Thyroid gland (tissue), 4 donors: ENCODE results near the gene AGFG2. TPM values are rescaled to one million over a fixed set of nuclear protein-coding genes. Genes with fewer than 3 reads are reported as not detected.
A peak's percentile ranks its signal among the peaks of the same experiment; 100 is the strongest.

Source experiments
- DNase-seq, 2 donors: peaks; one replicate each; pipeline ENCODE4 v3.0.0-alpha.2; 2019
- H3K27ac ChIP-seq, 3 donors: fragments of 200-600 bp; sonication (generic); 1 replicate in 2 of 3; 2 replicates in 1 of 3; pipeline ENCODE4 v1.5.1; 2016 to 2019; ENCODE audit warnings: mild to moderate bottlenecking in 1 of 3, moderate library complexity in 1 of 3
- H3K27me3 ChIP-seq: fragments of 200-600 bp; sonication (generic); one replicate; pipeline ENCODE4 v1.5.1; 2019
- H3K36me3 ChIP-seq, 2 donors: fragments of 200-600 bp; sonication (generic); one replicate each; pipeline ENCODE4 v1.5.1; 2016 to 2019
- H3K4me1 ChIP-seq, 2 donors: fragments of 200-600 bp; sonication (generic); one replicate each; pipeline ENCODE4 v1.5.1; 2017 to 2019
- H3K4me3 ChIP-seq, 3 donors: fragments of 200-600 bp; sonication (generic); replicated peaks in 1 of 3; 1 replicate in 2 of 3; 2 replicates in 1 of 3; pipeline ENCODE4 v1.5.1; 2016; ENCODE audit warnings: mild to moderate bottlenecking in 1 of 3
- H3K9me3 ChIP-seq: fragments of 200-600 bp; sonication (generic); one replicate; pipeline ENCODE4 v1.5.1; 2017
- CTCF ChIP-seq, 6 experiments: fragments of 200-600 bp in 3 of 6; fragments of 450-650 bp in 3 of 6; sonication (generic) in 3 of 6; IDR thresholded peaks; one replicate each; pipeline ENCODE4 v1.5.1; 2016 to 2019; ENCODE audit warnings: antibody characterized with exemption in 6 of 6, mild to moderate bottlenecking in 2 of 6, inconsistent platforms in 1 of 6, moderate library complexity in 1 of 6
- POLR2A ChIP-seq, 2 donors: fragments of 450-650 bp; IDR thresholded peaks; one replicate each; pipeline ENCODE4 v1.6.1; 2017; ENCODE audit warnings: antibody characterized with exemption in 2 of 2, mild to moderate bottlenecking in 2 of 2, moderate library complexity in 1 of 2
- WGBS, 2 donors: methylation state at CpG; one replicate each; pipeline ENCODE4 v1.1.5; 2017; 5-methylcytosine and 5-hydroxymethylcytosine counted together
- intact Hi-C: fragments of 100-400 bp; cut with DNase I; formaldehyde crosslinking; loops from one replicate; pipeline ENCODE4 v1.15.1; 2023
- total RNA-seq, 4 donors: library from RNA; depleted of rRNA; stranded (reverse); fragments of >200 nt; gene quantifications; one replicate each; pipeline ENCODE4 v1.2.3, GENCODE V29; 2016

The AGFG2 gene
- total RNA-seq, 4 donors from 2014 or later: 26.1 to 34.6 (median 28.0) TPM

- no peaks in the 10 kb centered on the region for H3K27me3 ChIP-seq
- H3K9me3 ChIP-seq: no peaks in the 10 kb centered on the region
- 92 to 94% methylated on average over 9 of the region's 9 CpGs for WGBS, 2 donors
- peaks cover 0 to 4% of the 10 kb centered on the region in 2 donors for H3K4me1 ChIP-seq
- no peak for DNase-seq
- intact Hi-C loops: no loop called here
- H3K4me3 ChIP-seq: no peak overlapping the region
- H3K36me3 ChIP-seq: no peaks in the 10 kb centered on the region
- TF ChIP-seq CTCF (IDR thresholded peaks at IDR 0.05) (no peak), POLR2A (IDR thresholded peaks at IDR 0.05) (no peak)
- H3K27ac ChIP-seq: no peak overlapping the region
Observed at GRCh38 chr7:100504887-100505611, 34.0 kb upstream of the AGFG2 start.

GRCh38 chr7:100506356-100506923 is 32.6 kb upstream of the AGFG2 start:
- no peaks in the 10 kb centered on the region for H3K27me3 ChIP-seq
- 45 to 63% methylated on average over 6 to 8 of the region's 8 CpGs for WGBS, 2 donors
- H3K4me1 ChIP-seq: peaks cover 0 to 4% of the 10 kb centered on the region in 2 donors
- no peak overlapping the region for H3K27ac ChIP-seq
- intact Hi-C loops: no loop called here
- H3K4me3 ChIP-seq: no peak overlapping the region
- no peak for DNase-seq
- no peak for TF ChIP-seq CTCF (IDR thresholded peaks at IDR 0.05)
- TF ChIP-seq POLR2A (IDR thresholded peaks at IDR 0.05): no peak
- no peaks in the 10 kb centered on the region for H3K9me3 ChIP-seq
- no peaks in the 10 kb centered on the region for H3K36me3 ChIP-seq

- Histone ChIP-seq H3K4me3 (no peak overlapping the region), H3K27ac (no peak overlapping the region), H3K27me3 (no peaks in the 10 kb centered on the region), H3K9me3 (no peaks in the 10 kb centered on the region), H3K36me3 (no peaks in the 10 kb centered on the region), H3K4me1 (peaks cover 0 to 4% of the 10 kb centered on the region in 2 donors)
- DNase-seq: peak; percentile 55 to 77
- intact Hi-C loops: no loop called here
- no peak for TF ChIP-seq CTCF (IDR thresholded peaks at IDR 0.05)
- TF ChIP-seq POLR2A (IDR thresholded peaks at IDR 0.05): peak in 1 of 2 donors; percentile 18
- WGBS, 2 donors: 45 to 57% methylated on average over 13 to 15 of the region's 15 CpGs
Observed at GRCh38 chr7:100509231-100509630, 29.8 kb upstream of the AGFG2 start.

GRCh38 chr7:100510437-100511239 is 28.4 kb upstream of the AGFG2 start:
- no peak for TF ChIP-seq POLR2A (IDR thresholded peaks at IDR 0.05)
- TF ChIP-seq CTCF (IDR thresholded peaks at IDR 0.05): no peak
- H3K27me3 ChIP-seq: no peaks in the 10 kb centered on the region
- no peaks in the 10 kb centered on the region for H3K9me3 ChIP-seq
- no peak for DNase-seq
- no peak overlapping the region for H3K4me3 ChIP-seq
- 88 to 92% methylated on average over 9 of the region's 9 CpGs for WGBS, 2 donors
- peaks cover 2 to 4% of the 10 kb centered on the region in 2 donors for H3K4me1 ChIP-seq
- intact Hi-C loops: no loop called here
- H3K36me3 ChIP-seq: no peaks in the 10 kb centered on the region
- no peak overlapping the region for H3K27ac ChIP-seq
